ENCODE measurements around the gene LYSMD4. TPM values are rescaled to one million over a fixed set of nuclear protein-coding genes. Genes with fewer than 3 reads are reported as not detected.

LYSMD4 gene
- total and polyA plus RNA-seq, 2 of the 8 experiments (the other 6 are each of a cell fraction or from before 2014, with no cell fraction given), result 7.5 to 17.5 TPM

DNA sequence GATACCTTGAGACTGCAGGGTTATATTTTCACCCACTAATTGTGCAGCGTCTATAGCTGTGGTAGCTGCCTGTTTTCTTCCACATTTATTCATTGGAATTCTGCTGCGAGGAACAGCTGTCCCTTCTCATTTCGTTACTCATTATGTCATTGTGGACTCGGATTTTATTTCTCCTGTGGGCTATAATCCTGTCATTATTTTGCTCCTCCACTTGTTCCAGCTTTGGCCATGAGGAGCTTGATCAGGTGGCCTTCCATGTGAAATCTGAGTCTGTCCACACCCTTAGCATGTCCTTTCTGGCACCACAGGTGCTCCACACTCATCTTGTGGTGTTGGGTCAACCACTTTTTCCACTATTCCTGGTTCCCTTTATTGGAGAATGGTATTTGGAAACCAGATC is 14.8 kb downstream of the LYSMD4 start:
- FAIRE-seq (no peak), DNase-seq (ENCODE audit: low read depth in 1 of 2, low spot score in 2 of 2) (no peak)
- H3K36me3 ChIP-seq (ENCODE audit: control insufficient read depth in 2 of 4, insufficient read depth in 4 of 4, low read length in 3 of 4), result peaks cover 0 to 4% (median 0%) of the 10 kb centered on the region in 4 experiments; a peak in 3 of 8 replicates
- no peak overlapping the region for H3K18ac ChIP-seq (ENCODE audit: extremely low read depth, low read length)
- no peak overlapping the region for H3K9ac ChIP-seq (replicated peaks in 1 of 4; ENCODE audit: extremely low read depth in 1 of 4, low read depth in 3 of 4, low read length in 3 of 4)
- H4K20me1 ChIP-seq (replicated peaks in 1 of 2; ENCODE audit: control insufficient read depth in 1 of 2, insufficient read depth in 2 of 2, low read length in 2 of 2), result no peaks in the 10 kb centered on the region
- no peak overlapping the region for H2BK5ac ChIP-seq (ENCODE audit: low read depth, low read length)
- no peak overlapping the region for H2AFZ ChIP-seq (ENCODE audit: low read length)
- ChIA-PET POLR2A (ENCODE audit: partially characterized antibody) (interaction anchor here (0.9 to 1.2 kb wide), 2 partner anchors 327 to 334 kb away, joined by 3 read pairs; no protein-coding TSS in a partner anchor), CTCF (ENCODE audit: partially characterized antibody) (interaction anchor here (0.7 to 8.4 kb wide), 7 partner anchors 8 to 446 kb away, joined by 3 to 51 read pairs (median 4); no protein-coding TSS in a partner anchor)
- 90% methylated on average over 4 of the region's 4 CpGs; no CpG with 5 or more reads in 1 of the 2 experiments for WGBS, 2 experiments (ENCODE audit: extremely low coverage in 1 of 2, insufficient coverage in 1 of 2, insufficient read length in 1 of 2, insufficient replicate concordance in 2 of 2, low coverage in 1 of 2, low lambda C conversion rate in 2 of 2, missing lambda C conversion rate in 1 of 2)
- no peak overlapping the region for H2BK15ac ChIP-seq (ENCODE audit: low read length)
- no peaks in the 10 kb centered on the region for H3K27me3 ChIP-seq (replicated peaks in 1 of 4; ENCODE audit: control insufficient read depth in 3 of 4, extremely low read depth in 1 of 4, insufficient read depth in 3 of 4, low read length in 3 of 4)
- H4K8ac ChIP-seq (ENCODE audit: extremely low read depth, insufficient read depth, low read length), result no peak overlapping the region
- no peak overlapping the region for H3K4me2 ChIP-seq (ENCODE audit: insufficient read depth in 1 of 2, low read depth in 2 of 2, low read length in 2 of 2)
- no peak overlapping the region for H2BK12ac ChIP-seq (ENCODE audit: low read depth, low read length)
- H3K23me2 ChIP-seq (ENCODE audit: low read depth, low read length), result no peaks in the 10 kb centered on the region; the same call in 1 of the 2 replicates
- H3K4me3 ChIP-seq (ENCODE audit: extremely low read depth in 1 of 4, insufficient read depth in 2 of 4, low read depth in 3 of 4, low read length in 4 of 4), result no peak overlapping the region
- no peak overlapping the region for H3K27ac ChIP-seq (ENCODE audit: low read depth, low read length)
- H4K91ac ChIP-seq (replicated peaks; ENCODE audit: insufficient read length, low read length), result no peak overlapping the region
- no peak overlapping the region for H3K56ac ChIP-seq (replicated peaks; ENCODE audit: insufficient read length, low read depth, low read length)
- H3K4ac ChIP-seq (replicated peaks; ENCODE audit: insufficient read length, low read depth, low read length), result no peak overlapping the region
- no peaks in the 10 kb centered on the region for H3K9me3 ChIP-seq (ENCODE audit: insufficient read depth in 2 of 2, low read depth in 1 of 2, low read length in 1 of 2)
- no peak overlapping the region for H2AK5ac ChIP-seq (ENCODE audit: low read depth, low read length)
- no peaks in the 10 kb centered on the region for H3K79me2 ChIP-seq (ENCODE audit: control insufficient read depth in 1 of 2, insufficient read depth in 2 of 2, low read length in 2 of 2)
- no peaks in the 10 kb centered on the region for H3K79me1 ChIP-seq (ENCODE audit: low read depth, low read length)
- no peak overlapping the region for H3K14ac ChIP-seq (ENCODE audit: insufficient read length)
- H2BK120ac ChIP-seq (replicated peaks; ENCODE audit: low read depth, low read length), result no peak overlapping the region
- peaks cover 0 to 2% (median 0%) of the 10 kb centered on the region in 4 experiments; a peak in 1 of 7 replicates for H3K4me1 ChIP-seq (replicated peaks in 1 of 4; ENCODE audit: control insufficient read depth in 3 of 4, insufficient read depth in 4 of 4, low read length in 3 of 4)
- H2BK20ac ChIP-seq (ENCODE audit: low read length), result no peak overlapping the region
- no peak overlapping the region for H4K5ac ChIP-seq (ENCODE audit: insufficient read length, low read depth, low read length)
- H3K23ac ChIP-seq (ENCODE audit: insufficient read length), result no peak overlapping the region
- TF ChIP-seq, protein P1, sequence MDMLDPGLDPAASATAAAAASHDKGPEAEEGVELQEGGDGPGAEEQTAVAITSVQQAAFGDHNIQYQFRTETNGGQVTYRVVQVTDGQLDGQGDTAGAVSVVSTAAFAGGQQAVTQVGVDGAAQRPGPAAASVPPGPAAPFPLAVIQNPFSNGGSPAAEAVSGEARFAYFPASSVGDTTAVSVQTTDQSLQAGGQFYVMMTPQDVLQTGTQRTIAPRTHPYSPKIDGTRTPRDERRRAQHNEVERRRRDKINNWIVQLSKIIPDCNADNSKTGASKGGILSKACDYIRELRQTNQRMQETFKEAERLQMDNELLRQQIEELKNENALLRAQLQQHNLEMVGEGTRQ (IDR thresholded peaks at IDR 0.05; ENCODE audit: low read length), result no peak
- TF ChIP-seq KDM1A (IDR thresholded peaks at IDR 0.05; ENCODE audit: borderline replicate concordance, low read length) (no peak), CREB1 (IDR thresholded peaks at IDR 0.05) (no peak), ZNF274 (IDR thresholded peaks at IDR 0.05; ENCODE audit: borderline replicate concordance, extremely low read depth, low read length) (no peak), FOSL1 (IDR thresholded peaks at IDR 0.05; ENCODE audit: insufficient read depth, low read depth, low read length) (no peak), EP300 (IDR thresholded peaks at IDR 0.05; ENCODE audit: borderline replicate concordance in 1 of 2, low read depth in 2 of 2, low read length in 2 of 2) (no peak), BCL11A (IDR thresholded peaks at IDR 0.05; ENCODE audit: low read depth in 2 of 2, low read length in 2 of 2) (no peak), JUN (IDR thresholded peaks at IDR 0.05; ENCODE audit: low read depth, low read length) (no peak), HDAC2 (IDR thresholded peaks at IDR 0.05; ENCODE audit: borderline replicate concordance in 1 of 2, low read depth in 2 of 2, low read length in 2 of 2) (no peak), POLR2A (IDR thresholded peaks at IDR 0.05; ENCODE audit: control extremely low read depth in 1 of 2, low read depth in 2 of 2, low read length in 2 of 2) (no peak), CHD2 (IDR thresholded peaks at IDR 0.05; ENCODE audit: low read length) (no peak)
- TF ChIP-seq, protein P2, sequence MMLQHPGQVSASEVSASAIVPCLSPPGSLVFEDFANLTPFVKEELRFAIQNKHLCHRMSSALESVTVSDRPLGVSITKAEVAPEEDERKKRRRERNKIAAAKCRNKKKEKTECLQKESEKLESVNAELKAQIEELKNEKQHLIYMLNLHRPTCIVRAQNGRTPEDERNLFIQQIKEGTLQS (IDR thresholded peaks at IDR 0.05; ENCODE audit: insufficient read depth, low read depth, low read length), result no peak

All from H1 (cell line).